K562 (cell line): ENCODE results near the gene RPS2. TPM values are rescaled to one million over a fixed set of nuclear protein-coding genes. Genes with fewer than 3 reads are reported as not detected.

Source experiments
- ARID1B ChIP-seq: fragments of 450-650 bp; IDR thresholded peaks from 2 replicates; pipeline ENCODE4 v1.6.1; 2016; ENCODE audit warnings: antibody characterized with exemption, mild to moderate bottlenecking, inconsistent platforms
- BCOR ChIP-seq: fragments of 450-650 bp; IDR thresholded peaks from 2 replicates; pipeline ENCODE4 v1.6.1; 2016
- CREBBP ChIP-seq: IDR thresholded peaks from one replicate; pipeline ENCODE4 v1.6.1; 2012; ENCODE audit warnings: low read depth, mild to moderate bottlenecking, control low read depth, inconsistent platforms, low read length
- FOXM1 ChIP-seq, 2 experiments: fragments of 450-650 bp in 1 of 2; sonication (generic) in 1 of 2; formaldehyde crosslinking in 1 of 2; IDR thresholded peaks; 2 replicates each; pipeline versions ENCODE4 v1.6.1 to v1.9.0; 2017 to 2022; ENCODE audit warnings: low read depth in 2 of 2, mild to moderate bottlenecking in 2 of 2, missing genetic modification reagents in 1 of 2, moderate library complexity in 1 of 2
- GTF2F1 ChIP-seq: IDR thresholded peaks from 2 replicates; pipeline ENCODE4 v1.6.1; 2011; ENCODE audit warnings: low read depth, low read length, improper control_type of control experiment
- MCM7 ChIP-seq, 2 experiments: fragments of 450-650 bp; IDR thresholded peaks; 2 replicates each; pipeline ENCODE4 v1.6.1; 2016 to 2018
- NCOA1 ChIP-seq: fragments of 450-650 bp; IDR thresholded peaks from 2 replicates; pipeline ENCODE4 v1.6.1; 2016; ENCODE audit warnings: low read depth
- NR4A1 ChIP-seq, 2 experiments: fragments of 250-450 bp in 1 of 2; fragments of 450-650 bp in 1 of 2; sonication (Bioruptor Pico) in 1 of 2; IDR thresholded peaks; 2 replicates each; pipeline versions ENCODE4 v1.4.0 to v1.6.1; 2016 to 2020; ENCODE audit warnings: mild to moderate bottlenecking in 2 of 2, missing compliant biosample characterization in 1 of 2, missing genetic modification characterization in 1 of 2, moderate library complexity in 1 of 2
- PHTF2 ChIP-seq: fragments of 250-450 bp; sonication (Bioruptor Pico); IDR thresholded peaks from 2 replicates; pipeline ENCODE4 v1.5.0; 2021; ENCODE audit warnings: mild to moderate bottlenecking
- ZBED1 ChIP-seq: IDR thresholded peaks from 2 replicates; pipeline ENCODE4 v1.6.1; 2014
- ZNF316 ChIP-seq: fragments of 450-650 bp; IDR thresholded peaks from 2 replicates; pipeline ENCODE4 v1.6.1; 2016
- ZNF507 ChIP-seq: conservative IDR thresholded peaks from 2 replicates; pipeline ENCODE4 v1.6.1; 2017; ENCODE audit warnings: missing genetic modification characterization, missing compliant biosample characterization
- ZSCAN29 ChIP-seq: fragments of 450-650 bp; IDR thresholded peaks from 2 replicates; pipeline ENCODE4 v1.6.1; 2017
- polyA plus RNA-seq, 8 experiments: library from polyadenylated mRNA; depleted of rRNA in 4 of 8; stranded (reverse) in 5 of 8; unstranded in 3 of 8; fragments of >200 nt; fragmentation: Nextera tagmentation in 2 of 8; fragmentation: Illumina TruSeq in 1 of 8; extraction: Ambion mirVana in 2 of 8; extraction: Trizol in 1 of 8; gene quantifications; 2 replicates each; pipeline versions ENCODE4 v1.2.1 to v1.2.3, GENCODE V29; 2011 to 2014; ENCODE audit warnings: inconsistent platforms in 1 of 8, missing spikeins in 1 of 8
- total RNA-seq, 7 experiments: library from RNA; depleted of rRNA in 6 of 7; stranded (reverse); fragments of >200 nt in 6 of 7; fragmentation: Illumina TruSeq in 2 of 7; extraction: Trizol in 2 of 7; gene quantifications; 2 replicates each; pipeline versions ENCODE4 v1.2.1 to v1.2.3, GENCODE V29; 2011 to 2021; ENCODE audit warnings: low replicate concordance in 1 of 7
- TF ChIP-seq, protein P1 (sequence below), 2 experiments: fragments of 450-650 bp in 1 of 2; sonication (generic) in 1 of 2; formaldehyde crosslinking in 1 of 2; IDR thresholded peaks; 2 replicates each; pipeline versions ENCODE4 v1.7.1 to v1.9.0; 2016 to 2022; ENCODE audit warnings: inconsistent platforms in 1 of 2, mild to moderate bottlenecking in 1 of 2, missing genetic modification reagents in 1 of 2
- TF ChIP-seq, protein P2 (sequence below): fragments of 450-650 bp; conservative IDR thresholded peaks from 2 replicates; pipeline ENCODE4 v1.6.1; 2016; ENCODE audit warnings: missing genetic modification characterization, low read depth, mild to moderate bottlenecking, control low read depth, missing compliant biosample characterization

Gene RPS2
- total and polyA plus RNA-seq, 9 of the 15 experiments (the other 6 are each of a cell fraction or from before 2014, with no cell fraction given): 834 to 4,794 (median 3,793) TPM

GRCh38 chr16:2009791-2010510 is 45.3 kb upstream of the RPS2 start, which contains the start of gene ZNF598 (continued):
- TF ChIP-seq, protein P1, sequence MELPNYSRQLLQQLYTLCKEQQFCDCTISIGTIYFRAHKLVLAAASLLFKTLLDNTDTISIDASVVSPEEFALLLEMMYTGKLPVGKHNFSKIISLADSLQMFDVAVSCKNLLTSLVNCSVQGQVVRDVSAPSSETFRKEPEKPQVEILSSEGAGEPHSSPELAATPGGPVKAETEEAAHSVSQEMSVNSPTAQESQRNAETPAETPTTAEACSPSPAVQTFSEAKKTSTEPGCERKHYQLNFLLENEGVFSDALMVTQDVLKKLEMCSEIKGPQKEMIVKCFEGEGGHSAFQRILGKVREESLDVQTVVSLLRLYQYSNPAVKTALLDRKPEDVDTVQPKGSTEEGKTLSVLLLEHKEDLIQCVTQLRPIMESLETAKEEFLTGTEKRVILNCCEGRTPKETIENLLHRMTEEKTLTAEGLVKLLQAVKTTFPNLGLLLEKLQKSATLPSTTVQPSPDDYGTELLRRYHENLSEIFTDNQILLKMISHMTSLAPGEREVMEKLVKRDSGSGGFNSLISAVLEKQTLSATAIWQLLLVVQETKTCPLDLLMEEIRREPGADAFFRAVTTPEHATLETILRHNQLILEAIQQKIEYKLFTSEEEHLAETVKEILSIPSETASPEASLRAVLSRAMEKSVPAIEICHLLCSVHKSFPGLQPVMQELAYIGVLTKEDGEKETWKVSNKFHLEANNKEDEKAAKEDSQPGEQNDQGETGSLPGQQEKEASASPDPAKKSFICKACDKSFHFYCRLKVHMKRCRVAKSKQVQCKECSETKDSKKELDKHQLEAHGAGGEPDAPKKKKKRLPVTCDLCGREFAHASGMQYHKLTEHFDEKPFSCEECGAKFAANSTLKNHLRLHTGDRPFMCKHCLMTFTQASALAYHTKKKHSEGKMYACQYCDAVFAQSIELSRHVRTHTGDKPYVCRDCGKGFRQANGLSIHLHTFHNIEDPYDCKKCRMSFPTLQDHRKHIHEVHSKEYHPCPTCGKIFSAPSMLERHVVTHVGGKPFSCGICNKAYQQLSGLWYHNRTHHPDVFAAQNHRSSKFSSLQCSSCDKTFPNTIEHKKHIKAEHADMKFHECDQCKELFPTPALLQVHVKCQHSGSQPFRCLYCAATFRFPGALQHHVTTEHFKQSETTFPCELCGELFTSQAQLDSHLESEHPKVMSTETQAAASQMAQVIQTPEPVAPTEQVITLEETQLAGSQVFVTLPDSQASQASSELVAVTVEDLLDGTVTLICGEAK (IDR thresholded peaks at IDR 0.05): peak; percentile 94
- TF ChIP-seq, protein P1 (CRISPR knock-in tag; IDR thresholded peaks at IDR 0.05): no peak
- TF ChIP-seq FOXM1 (IDR thresholded peaks at IDR 0.05; ENCODE audit: low read depth) (no peak), FOXM1 (CRISPR knock-in tag; IDR thresholded peaks at IDR 0.05; ENCODE audit: low read depth) (0 out of 2 replicates have a peak, but pooled peaks have one; percentile 72), ZNF316 (no peak), ZBED1 (no peak), ZSCAN29 (no peak; the same call in 1 of the 2 replicates), PHTF2 (CRISPR knock-in tag) (no peak), NCOA1 (no peak), GTF2F1 (no peak), NR4A1 (CRISPR knock-in tag; IDR thresholded peaks at IDR 0.05) (no peak), NR4A1 (tag; IDR thresholded peaks at IDR 0.05) (peak; percentile 77), MCM7 (IDR thresholded peaks at IDR 0.05) (no peak), ZNF507 (no peak), BCOR (peak; percentile 29; the same call in 1 of the 2 replicates), CREBBP (no peak), ARID1B (0 out of 2 replicates have a peak, but pooled peaks have one; percentile 22)
- TF ChIP-seq, protein P2, sequence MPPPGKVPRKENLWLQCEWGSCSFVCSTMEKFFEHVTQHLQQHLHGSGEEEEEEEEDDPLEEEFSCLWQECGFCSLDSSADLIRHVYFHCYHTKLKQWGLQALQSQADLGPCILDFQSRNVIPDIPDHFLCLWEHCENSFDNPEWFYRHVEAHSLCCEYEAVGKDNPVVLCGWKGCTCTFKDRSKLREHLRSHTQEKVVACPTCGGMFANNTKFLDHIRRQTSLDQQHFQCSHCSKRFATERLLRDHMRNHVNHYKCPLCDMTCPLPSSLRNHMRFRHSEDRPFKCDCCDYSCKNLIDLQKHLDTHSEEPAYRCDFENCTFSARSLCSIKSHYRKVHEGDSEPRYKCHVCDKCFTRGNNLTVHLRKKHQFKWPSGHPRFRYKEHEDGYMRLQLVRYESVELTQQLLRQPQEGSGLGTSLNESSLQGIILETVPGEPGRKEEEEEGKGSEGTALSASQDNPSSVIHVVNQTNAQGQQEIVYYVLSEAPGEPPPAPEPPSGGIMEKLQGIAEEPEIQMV (tag): no peak
